Germinal center (tissue), 1 donor: ENCODE measurements around the gene SETD9.

ENCODE experiments used
- DNase-seq: peaks from one replicate; pipeline ENCODE4 v3.0.0; 2012; ENCODE audit warnings: mixed read lengths, low spot score

The SETD9 gene

GRCh38 chr5:56934325-56934724 lies 24.9 kb downstream of the SETD9 start:
- no peak for DNase-seq

- no peak for DNase-seq
Measured at GRCh38 chr5:56938858-56939257, 29.5 kb downstream of the SETD9 start.

- no peak for DNase-seq
Measured at GRCh38 chr5:56941981-56942380, 32.6 kb downstream of the SETD9 start.

GRCh38 chr5:56947052-56947451 lies 37.7 kb downstream of the SETD9 start:
- DNase-seq = no peak

GRCh38 chr5:56950626-56951125 lies 41.3 kb downstream of the SETD9 start:
- DNase-seq = peak; percentile 69

GRCh38 chr5:56951126-56951945 lies 41.9 kb downstream of the SETD9 start:
- peak; percentile 55 for DNase-seq

GRCh38 chr5:56951946-56952691 lies 42.7 kb downstream of the SETD9 start, which contains the start of gene MIER3:
MIER3 (minus strand) TSS chr5:56952123; CDS start chr5:56952102, 21 bp downstream.
- peak; percentile 93 for DNase-seq

- no peak for DNase-seq
Measured at GRCh38 chr5:56954262-56954661, 44.9 kb downstream of the SETD9 start.

GRCh38 chr5:56958595-56958994 lies 49.2 kb downstream of the SETD9 start:
- DNase-seq = no peak

GRCh38 chr5:56959326-56959725 lies 49.9 kb downstream of the SETD9 start:
- no peak for DNase-seq

- DNase-seq = no peak
Measured at GRCh38 chr5:56961746-56962145, 52.4 kb downstream of the SETD9 start.

- no peak for DNase-seq
Measured at GRCh38 chr5:56962286-56962685, 52.9 kb downstream of the SETD9 start.

GRCh38 chr5:56963246-56963645 lies 53.9 kb downstream of the SETD9 start:
- no peak for DNase-seq

- no peak for DNase-seq
Measured at GRCh38 chr5:56964173-56964572, 54.8 kb downstream of the SETD9 start.
